SK-N-SH treated with all-trans-retinoic acid at 6 μM for 48 hours (cell line): Measurements from ENCODE around the gene ST6GALNAC2.

Experiments
- PPARA ChIP-seq: fragments of 250-450 bp; sonication (Bioruptor Pico); IDR thresholded peaks from 2 replicates; pipeline ENCODE4 v1.5.0; 2020; ENCODE audit warnings: mild to moderate bottlenecking, borderline replicate concordance
- TSHZ2 ChIP-seq: fragments of 250-450 bp; sonication (Bioruptor Pico); IDR thresholded peaks from 2 replicates; pipeline ENCODE4 v1.5.0; 2020; ENCODE audit warnings: mild to moderate bottlenecking, moderate library complexity

GRCh38 chr17:76557368-76558197 is 28.1 kb downstream of the ST6GALNAC2 start:
- TF ChIP-seq PPARA (CRISPR knock-in tag) (no peak), TSHZ2 (0 out of 2 replicates have a peak, but pooled peaks have one; percentile 16)
